Endothelial cell of umbilical vein (primary cell): ENCODE measurements around the gene GRAMD2B. TPM values are rescaled to one million over a fixed set of nuclear protein-coding genes. Genes with fewer than 3 reads are reported as not detected.

ENCODE experiments used
- BruUV-seq: library from RNA; stranded (reverse); fragments of 400-500 nt; replicated peaks from 2 replicates; lab custom pipeline; 2021; lab: Mats Ljungman, UMichigan
- CTCF ChIA-PET: fragments of 300-600, 350-600 bp; sonication (Branson Sonifier 250); formaldehyde crosslinking; loops from one replicate; lab custom pipeline; 2021; ENCODE audit warnings: antibody characterized with exemption, inconsistent platforms; lab: Charles Lee
- POLR2A ChIA-PET: fragments of 300-600, 350-600 bp; sonication (Branson Sonifier 250); formaldehyde crosslinking; loops from one replicate; lab custom pipeline; 2021; ENCODE audit warnings: antibody characterized with exemption, inconsistent platforms; lab: Charles Lee
- DNase-seq: peaks from one replicate; pipeline ENCODE4 v3.0.0-alpha.2; 2011; ENCODE audit warnings: low read depth, low spot score
- FAIRE-seq: peaks from 2 replicates; lab custom pipeline; 2011; peaks lifted over from hg19 to GRCh38; lab: Jason Lieb, UNC
- H2AFZ ChIP-seq: 2 replicates; pipeline ENCODE4 v1.6.0; 2012; ENCODE audit warnings: low read depth, low read length, control low read depth, inconsistent platforms
- H3K27ac ChIP-seq: 2 replicates; pipeline ENCODE4 v1.5.1; 2011; ENCODE audit warnings: low read depth, mild to moderate bottlenecking, control low read depth, low read length, moderate library complexity; ENCODE audit not compliant: insufficient read depth
- H3K27me3 ChIP-seq, 2 experiments: 2 replicates each; pipeline versions ENCODE4 v1.6.0 to v1.6.1; 2011; ENCODE audit warnings: low read length in 2 of 2, mixed read lengths in 1 of 2; ENCODE audit not compliant: control insufficient read depth in 2 of 2, insufficient read depth in 2 of 2
- H3K36me3 ChIP-seq, 2 experiments: 2 replicates in 1 of 2; 3 replicates in 1 of 2; pipeline ENCODE4 v1.5.1; 2011; ENCODE audit warnings: low read length in 2 of 2, mild to moderate bottlenecking in 1 of 2, moderate library complexity in 1 of 2; ENCODE audit not compliant: control insufficient read depth in 2 of 2, insufficient read depth in 2 of 2; ENCODE audit errors: extremely low read depth in 1 of 2
- H3K4me1 ChIP-seq: 3 replicates; pipeline ENCODE4 v1.5.1; 2011; ENCODE audit warnings: mild to moderate bottlenecking, low read length; ENCODE audit not compliant: control insufficient read depth, insufficient read depth; ENCODE audit errors: extremely low read depth
- H3K4me2 ChIP-seq: 2 replicates; pipeline ENCODE4 v1.6.1; 2011; ENCODE audit warnings: low read length, control low read depth, mixed read lengths; ENCODE audit not compliant: insufficient read depth
- H3K4me3 ChIP-seq, 3 experiments: fragments of 200-600 bp in 1 of 3; sonication (generic), shearing (Covaris generic) in 1 of 3; replicated peaks in 1 of 3; 2 replicates each; pipeline ENCODE4 v1.5.1; 2011 to 2016; ENCODE audit warnings: control low read depth in 3 of 3, low read length in 3 of 3, mild to moderate bottlenecking in 2 of 3, inconsistent platforms in 1 of 3, low read depth in 1 of 3, moderate library complexity in 1 of 3; ENCODE audit not compliant: insufficient read depth in 1 of 3
- H3K79me2 ChIP-seq: 2 replicates; pipeline ENCODE4 v1.6.0; 2012; ENCODE audit warnings: low read length, inconsistent platforms; ENCODE audit not compliant: control insufficient read depth, insufficient read depth
- H3K9ac ChIP-seq: replicated peaks from 2 replicates; pipeline ENCODE3; 2011; ENCODE audit warnings: low read length, control low read depth; ENCODE audit not compliant: insufficient read depth; ENCODE audit errors: extremely low read depth
- H3K9me1 ChIP-seq: replicated peaks from 3 replicates; pipeline ENCODE4 v1.6.0; 2011; ENCODE audit warnings: mild to moderate bottlenecking, low read length; ENCODE audit not compliant: control insufficient read depth, insufficient read depth; ENCODE audit errors: extremely low read depth
- H3K9me3 ChIP-seq: replicated peaks from 2 replicates; pipeline ENCODE4 v1.5.1; 2012; ENCODE audit warnings: low read length, inconsistent platforms; ENCODE audit not compliant: control insufficient read depth, insufficient read depth
- H4K20me1 ChIP-seq: replicated peaks from 2 replicates; pipeline ENCODE3; 2011; ENCODE audit warnings: mild to moderate bottlenecking, low read length; ENCODE audit not compliant: control insufficient read depth, insufficient read depth; ENCODE audit errors: extremely low read depth
- CTCF ChIP-seq, 2 donors: IDR thresholded peaks; 1 replicate in 1 of 2; 2 replicates in 1 of 2; pipeline ENCODE4 v1.5.1; 2011; ENCODE audit warnings: low read length in 2 of 2, mild to moderate bottlenecking in 2 of 2, moderate library complexity in 2 of 2, control low read depth in 1 of 2, inconsistent platforms in 1 of 2, low read depth in 1 of 2; ENCODE audit not compliant: insufficient read depth in 1 of 2; ENCODE audit errors: extremely low read depth in 1 of 2
- FOS ChIP-seq: IDR thresholded peaks from 2 replicates; pipeline ENCODE4 v1.6.1; 2011; ENCODE audit warnings: mild to moderate bottlenecking, low read length, moderate library complexity, borderline replicate concordance; ENCODE audit not compliant: insufficient read depth
- JUN ChIP-seq: IDR thresholded peaks from 2 replicates; pipeline ENCODE4 v1.6.1; 2011; ENCODE audit warnings: borderline replicate concordance, low read depth; ENCODE audit not compliant: insufficient read length, insufficient read depth
- MAX ChIP-seq: IDR thresholded peaks from 2 replicates; pipeline ENCODE4 v1.6.1; 2011; ENCODE audit not compliant: insufficient read depth, insufficient read length
- MYC ChIP-seq: IDR thresholded peaks from one replicate; pipeline ENCODE4 v1.6.1; 2011; ENCODE audit warnings: mild to moderate bottlenecking, low read depth, low read length
- POLR2A ChIP-seq: IDR thresholded peaks from 2 replicates; pipeline ENCODE4 v1.6.1; 2012; ENCODE audit warnings: low read depth, mild to moderate bottlenecking, control low read depth, low read length
- POLR2AphosphoS5 ChIP-seq: IDR thresholded peaks from 2 replicates; pipeline ENCODE4 v1.6.1; 2012; ENCODE audit warnings: low read depth, mild to moderate bottlenecking, control low read depth, low read length, moderate library complexity; ENCODE audit not compliant: insufficient read depth
- dilution Hi-C: fragments of 300-500 bp; cut with MboI; formaldehyde crosslinking; loops from one replicate; pipeline ENCODE4 v1.15.0; 2019; ENCODE audit warnings: low sequenced_read_pairs; ENCODE audit not compliant: extremely low pct_ligation_motif_present
- intact Hi-C: fragments of 100-400 bp; cut with micrococcal nuclease; formaldehyde crosslinking; loops from one replicate; pipeline ENCODE4 v1.10.0; 2022
- polyA plus RNA-seq, 4 experiments: library from polyadenylated mRNA; depleted of rRNA in 3 of 4; stranded (reverse) in 3 of 4; unstranded in 1 of 4; fragments of >200 nt; gene quantifications; 2 replicates each; pipeline versions ENCODE4 v1.2.1 to v1.2.3, GENCODE V29; 2011 to 2012; ENCODE audit warnings: missing spikeins in 1 of 4
- total RNA-seq: library from RNA; stranded (reverse); gene quantifications from 2 replicates; pipeline ENCODE4 v1.2.3, GENCODE V29; 2021

The GRAMD2B gene
- total and polyA plus RNA-seq, 2 donors (not counting 3 experiments of a cell fraction or from before 2014, with no cell fraction given) = 2.0 to 5.5 TPM

GRCh38 chr5:126430631-126431030 lies 7.4 kb downstream of the GRAMD2B start:
- FAIRE-seq = no peak
- no peaks in the 10 kb centered on the region for H3K4me1 ChIP-seq

More at GRCh38 chr5:126430631-126431030, 7.4 kb downstream of the GRAMD2B start:
- Histone ChIP-seq H3K36me3 (no peaks in the 10 kb centered on the region), H3K9me1 (no peaks in the 10 kb centered on the region), H3K9ac (no peak overlapping the region), H2AFZ (no peak overlapping the region), H3K4me3 (no peak overlapping the region), H3K27ac (no peak overlapping the region), H3K27me3 (no peaks in the 10 kb centered on the region), H3K4me2 (no peak overlapping the region), H3K9me3 (no peaks in the 10 kb centered on the region), H3K79me2 (no peaks in the 10 kb centered on the region), H4K20me1 (no peaks in the 10 kb centered on the region)
- intact Hi-C loops (no loop called here), dilution Hi-C loops (no loop called here)
- no TSS peak for BruUV-seq
- ChIA-PET CTCF (no interaction called here), POLR2A (no interaction called here)
- no peak for TF ChIP-seq POLR2A
- no peak for TF ChIP-seq JUN
- no peak for TF ChIP-seq MYC
- TF ChIP-seq CTCF (IDR thresholded peaks at IDR 0.05; ENCODE audit: extremely low read depth in 1 of 2, insufficient read depth in 1 of 2, low read depth in 1 of 2, low read length in 2 of 2) = no peak
- no peak for TF ChIP-seq POLR2AphosphoS5
- no peak for TF ChIP-seq FOS
- TF ChIP-seq MAX = no peak
- DNase-seq = no peak
